Endothelial cell of umbilical vein (primary cell): Measurements from ENCODE around the gene MED27. TPM values are rescaled to one million over a fixed set of nuclear protein-coding genes. Genes with fewer than 3 reads are reported as not detected.

Source experiments
- BruUV-seq: library from RNA; stranded (reverse); fragments of 400-500 nt; replicated peaks from 2 replicates; lab custom pipeline; 2021; lab: Mats Ljungman, UMichigan
- CTCF ChIA-PET: fragments of 300-600, 350-600 bp; sonication (Branson Sonifier 250); formaldehyde crosslinking; loops from one replicate; lab custom pipeline; 2021; ENCODE audit warnings: antibody characterized with exemption, inconsistent platforms; lab: Charles Lee
- POLR2A ChIA-PET: fragments of 300-600, 350-600 bp; sonication (Branson Sonifier 250); formaldehyde crosslinking; loops from one replicate; lab custom pipeline; 2021; ENCODE audit warnings: antibody characterized with exemption, inconsistent platforms; lab: Charles Lee
- DNase-seq: peaks from one replicate; pipeline ENCODE4 v3.0.0-alpha.2; 2011; ENCODE audit warnings: low read depth, low spot score
- FAIRE-seq: peaks from 2 replicates; lab custom pipeline; 2011; peaks lifted over from hg19 to GRCh38; lab: Jason Lieb, UNC
- H2AFZ ChIP-seq: 2 replicates; pipeline ENCODE4 v1.6.0; 2012; ENCODE audit warnings: low read depth, low read length, control low read depth, inconsistent platforms
- H3K27ac ChIP-seq: 2 replicates; pipeline ENCODE4 v1.5.1; 2011; ENCODE audit warnings: low read depth, mild to moderate bottlenecking, control low read depth, low read length, moderate library complexity; ENCODE audit not compliant: insufficient read depth
- H3K27me3 ChIP-seq, 2 experiments: 2 replicates each; pipeline versions ENCODE4 v1.6.0 to v1.6.1; 2011; ENCODE audit warnings: low read length in 2 of 2, mixed read lengths in 1 of 2; ENCODE audit not compliant: control insufficient read depth in 2 of 2, insufficient read depth in 2 of 2
- H3K36me3 ChIP-seq, 2 experiments: 2 replicates in 1 of 2; 3 replicates in 1 of 2; pipeline ENCODE4 v1.5.1; 2011; ENCODE audit warnings: low read length in 2 of 2, mild to moderate bottlenecking in 1 of 2, moderate library complexity in 1 of 2; ENCODE audit not compliant: control insufficient read depth in 2 of 2, insufficient read depth in 2 of 2; ENCODE audit errors: extremely low read depth in 1 of 2
- H3K4me1 ChIP-seq: 3 replicates; pipeline ENCODE4 v1.5.1; 2011; ENCODE audit warnings: mild to moderate bottlenecking, low read length; ENCODE audit not compliant: control insufficient read depth, insufficient read depth; ENCODE audit errors: extremely low read depth
- H3K4me2 ChIP-seq: 2 replicates; pipeline ENCODE4 v1.6.1; 2011; ENCODE audit warnings: low read length, control low read depth, mixed read lengths; ENCODE audit not compliant: insufficient read depth
- H3K4me3 ChIP-seq, 3 experiments: fragments of 200-600 bp in 1 of 3; sonication (generic), shearing (Covaris generic) in 1 of 3; replicated peaks in 1 of 3; 2 replicates each; pipeline ENCODE4 v1.5.1; 2011 to 2016; ENCODE audit warnings: control low read depth in 3 of 3, low read length in 3 of 3, mild to moderate bottlenecking in 2 of 3, inconsistent platforms in 1 of 3, low read depth in 1 of 3, moderate library complexity in 1 of 3; ENCODE audit not compliant: insufficient read depth in 1 of 3
- H3K79me2 ChIP-seq: 2 replicates; pipeline ENCODE4 v1.6.0; 2012; ENCODE audit warnings: low read length, inconsistent platforms; ENCODE audit not compliant: control insufficient read depth, insufficient read depth
- H3K9ac ChIP-seq: replicated peaks from 2 replicates; pipeline ENCODE3; 2011; ENCODE audit warnings: low read length, control low read depth; ENCODE audit not compliant: insufficient read depth; ENCODE audit errors: extremely low read depth
- H3K9me1 ChIP-seq: replicated peaks from 3 replicates; pipeline ENCODE4 v1.6.0; 2011; ENCODE audit warnings: mild to moderate bottlenecking, low read length; ENCODE audit not compliant: control insufficient read depth, insufficient read depth; ENCODE audit errors: extremely low read depth
- H3K9me3 ChIP-seq: replicated peaks from 2 replicates; pipeline ENCODE4 v1.5.1; 2012; ENCODE audit warnings: low read length, inconsistent platforms; ENCODE audit not compliant: control insufficient read depth, insufficient read depth
- H4K20me1 ChIP-seq: replicated peaks from 2 replicates; pipeline ENCODE3; 2011; ENCODE audit warnings: mild to moderate bottlenecking, low read length; ENCODE audit not compliant: control insufficient read depth, insufficient read depth; ENCODE audit errors: extremely low read depth
- EZH2 ChIP-seq: IDR thresholded peaks from 2 replicates; pipeline ENCODE4 v1.6.1; 2012; ENCODE audit warnings: borderline replicate concordance, low read depth, mild to moderate bottlenecking, moderate library complexity, low read length, inconsistent platforms; ENCODE audit not compliant: severe bottlenecking
- FOS ChIP-seq: IDR thresholded peaks from 2 replicates; pipeline ENCODE4 v1.6.1; 2011; ENCODE audit warnings: mild to moderate bottlenecking, low read length, moderate library complexity, borderline replicate concordance; ENCODE audit not compliant: insufficient read depth
- GATA2 ChIP-seq: IDR thresholded peaks from 2 replicates; pipeline ENCODE4 v1.7.0; 2011; ENCODE audit warnings: low read depth, mild to moderate bottlenecking, moderate library complexity, mixed read lengths, low read length; ENCODE audit not compliant: insufficient read length, insufficient read depth
- JUN ChIP-seq: IDR thresholded peaks from 2 replicates; pipeline ENCODE4 v1.6.1; 2011; ENCODE audit warnings: borderline replicate concordance, low read depth; ENCODE audit not compliant: insufficient read length, insufficient read depth
- MAX ChIP-seq: IDR thresholded peaks from 2 replicates; pipeline ENCODE4 v1.6.1; 2011; ENCODE audit not compliant: insufficient read depth, insufficient read length
- MYC ChIP-seq: IDR thresholded peaks from one replicate; pipeline ENCODE4 v1.6.1; 2011; ENCODE audit warnings: mild to moderate bottlenecking, low read depth, low read length
- POLR2A ChIP-seq: IDR thresholded peaks from 2 replicates; pipeline ENCODE4 v1.6.1; 2012; ENCODE audit warnings: low read depth, mild to moderate bottlenecking, control low read depth, low read length
- POLR2AphosphoS5 ChIP-seq: IDR thresholded peaks from 2 replicates; pipeline ENCODE4 v1.6.1; 2012; ENCODE audit warnings: low read depth, mild to moderate bottlenecking, control low read depth, low read length, moderate library complexity; ENCODE audit not compliant: insufficient read depth
- dilution Hi-C: fragments of 300-500 bp; cut with MboI; formaldehyde crosslinking; loops from one replicate; pipeline ENCODE4 v1.15.0; 2019; ENCODE audit warnings: low sequenced_read_pairs; ENCODE audit not compliant: extremely low pct_ligation_motif_present
- intact Hi-C: fragments of 100-400 bp; cut with micrococcal nuclease; formaldehyde crosslinking; loops from one replicate; pipeline ENCODE4 v1.10.0; 2022
- polyA plus RNA-seq, 4 experiments: library from polyadenylated mRNA; depleted of rRNA in 3 of 4; stranded (reverse) in 3 of 4; unstranded in 1 of 4; fragments of >200 nt; gene quantifications; 2 replicates each; pipeline versions ENCODE4 v1.2.1 to v1.2.3, GENCODE V29; 2011 to 2012; ENCODE audit warnings: missing spikeins in 1 of 4
- total RNA-seq: library from RNA; stranded (reverse); gene quantifications from 2 replicates; pipeline ENCODE4 v1.2.3, GENCODE V29; 2021
- TF ChIP-seq, protein P1 (sequence below), 2 donors: IDR thresholded peaks; 1 replicate in 1 of 2; 2 replicates in 1 of 2; pipeline ENCODE4 v1.5.1; 2011; ENCODE audit warnings: low read length in 2 of 2, mild to moderate bottlenecking in 2 of 2, moderate library complexity in 2 of 2, control low read depth in 1 of 2, inconsistent platforms in 1 of 2, low read depth in 1 of 2; ENCODE audit not compliant: insufficient read depth in 1 of 2; ENCODE audit errors: extremely low read depth in 1 of 2

Gene MED27
- total and polyA plus RNA-seq, 2 donors (not counting 3 experiments of a cell fraction or from before 2014, with no cell fraction given) = 27.9 to 47.8 TPM

DNA sequence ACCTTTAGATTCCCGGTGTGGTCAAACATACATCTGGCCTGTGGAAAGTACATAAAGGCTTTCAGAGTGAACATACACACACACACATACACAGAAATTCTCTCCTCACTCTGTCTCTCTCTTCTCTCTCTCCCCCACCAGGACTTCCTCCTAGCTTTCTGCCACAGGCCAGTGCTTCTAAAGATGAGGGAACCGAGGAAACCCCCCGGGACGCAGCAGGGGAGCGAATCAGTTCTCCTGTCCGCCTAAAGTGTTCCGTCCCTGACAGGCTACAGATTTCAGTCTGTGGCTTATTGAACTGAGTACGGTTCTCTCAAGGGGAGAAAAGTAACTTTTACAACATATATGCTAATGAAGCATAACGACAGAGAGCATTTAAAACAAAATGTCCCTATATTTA, 75.8 kb downstream of the MED27 start:
- Histone ChIP-seq H4K20me1 (no peaks in the 10 kb centered on the region), H3K9ac (no peak overlapping the region), H3K36me3 (no peaks in the 10 kb centered on the region), H3K4me1 (peaks cover 11% of the 10 kb centered on the region), H3K27ac (no peak overlapping the region), H3K4me2 (no peak overlapping the region), H3K79me2 (no peaks in the 10 kb centered on the region), H3K27me3 (no peaks in the 10 kb centered on the region), H3K4me3 (no peak overlapping the region), H3K9me1 (no peaks in the 10 kb centered on the region), H3K9me3 (no peaks in the 10 kb centered on the region), H2AFZ (no peak overlapping the region)
- dilution Hi-C loops (no loop called here), intact Hi-C loops (no loop called here)
- CTCF ChIA-PET = no interaction called here
- FAIRE-seq (no peak), DNase-seq (no peak)
- no TSS peak for BruUV-seq
- no peak for TF ChIP-seq POLR2AphosphoS5
- TF ChIP-seq JUN = no peak
- no peak for TF ChIP-seq EZH2
- TF ChIP-seq MAX = no peak
- no peak for TF ChIP-seq GATA2
- POLR2A ChIA-PET = no interaction called here

DNA sequence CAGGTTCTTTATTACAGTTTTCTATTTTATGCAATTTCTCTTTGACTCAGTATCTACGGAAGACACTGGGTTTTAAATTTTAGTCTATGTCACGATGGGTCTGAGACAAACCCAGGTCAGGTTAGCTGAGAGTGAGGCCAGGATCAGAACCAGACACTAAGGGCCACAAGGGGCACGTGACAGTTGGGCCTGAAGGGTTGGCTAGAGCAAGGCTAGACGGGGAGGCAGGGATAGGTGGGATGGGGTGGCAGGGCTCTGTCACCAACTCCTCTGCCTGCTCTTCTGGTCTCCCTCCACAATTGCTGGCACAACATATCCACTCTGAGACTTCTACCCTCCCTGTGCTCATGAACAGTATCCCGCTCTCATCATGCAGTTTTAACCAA, 76.4 kb downstream of the MED27 start:
- ChIA-PET CTCF (interaction anchor here (1.1 to 1.7 kb wide), 2 partner anchors 17 to 233 kb away, joined by 3 read pairs; no protein-coding TSS in a partner anchor), POLR2A (no interaction called here)
- DNase-seq (no peak), FAIRE-seq (no peak)
- no peak overlapping the region for H3K4me3 ChIP-seq
- TF ChIP-seq POLR2A (no peak), MYC (no peak), JUN (no peak), GATA2 (no peak), POLR2AphosphoS5 (no peak), EZH2 (no peak), MAX (no peak), FOS (no peak)
- TF ChIP-seq, protein P1, sequence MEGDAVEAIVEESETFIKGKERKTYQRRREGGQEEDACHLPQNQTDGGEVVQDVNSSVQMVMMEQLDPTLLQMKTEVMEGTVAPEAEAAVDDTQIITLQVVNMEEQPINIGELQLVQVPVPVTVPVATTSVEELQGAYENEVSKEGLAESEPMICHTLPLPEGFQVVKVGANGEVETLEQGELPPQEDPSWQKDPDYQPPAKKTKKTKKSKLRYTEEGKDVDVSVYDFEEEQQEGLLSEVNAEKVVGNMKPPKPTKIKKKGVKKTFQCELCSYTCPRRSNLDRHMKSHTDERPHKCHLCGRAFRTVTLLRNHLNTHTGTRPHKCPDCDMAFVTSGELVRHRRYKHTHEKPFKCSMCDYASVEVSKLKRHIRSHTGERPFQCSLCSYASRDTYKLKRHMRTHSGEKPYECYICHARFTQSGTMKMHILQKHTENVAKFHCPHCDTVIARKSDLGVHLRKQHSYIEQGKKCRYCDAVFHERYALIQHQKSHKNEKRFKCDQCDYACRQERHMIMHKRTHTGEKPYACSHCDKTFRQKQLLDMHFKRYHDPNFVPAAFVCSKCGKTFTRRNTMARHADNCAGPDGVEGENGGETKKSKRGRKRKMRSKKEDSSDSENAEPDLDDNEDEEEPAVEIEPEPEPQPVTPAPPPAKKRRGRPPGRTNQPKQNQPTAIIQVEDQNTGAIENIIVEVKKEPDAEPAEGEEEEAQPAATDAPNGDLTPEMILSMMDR (IDR thresholded peaks at IDR 0.05; ENCODE audit: extremely low read depth in 1 of 2, insufficient read depth in 1 of 2, low read depth in 1 of 2, low read length in 2 of 2) = no peak
- no peaks in the 10 kb centered on the region for H3K27me3 ChIP-seq
- H3K27ac ChIP-seq = no peak overlapping the region
- H4K20me1 ChIP-seq = no peaks in the 10 kb centered on the region
- peaks cover 5% of the 10 kb centered on the region for H3K4me1 ChIP-seq
- H3K9me1 ChIP-seq = no peaks in the 10 kb centered on the region
- intact Hi-C loops = no loop called here
- H2AFZ ChIP-seq = no peak overlapping the region
- no TSS peak for BruUV-seq
- dilution Hi-C loops = no loop called here
- no peak overlapping the region for H3K4me2 ChIP-seq
- no peaks in the 10 kb centered on the region for H3K9me3 ChIP-seq
- no peaks in the 10 kb centered on the region for H3K36me3 ChIP-seq
- no peak overlapping the region for H3K9ac ChIP-seq
- no peaks in the 10 kb centered on the region for H3K79me2 ChIP-seq
